BJ (cell line): ENCODE measurements around the gene HMGCR. TPM values are rescaled to one million over a fixed set of nuclear protein-coding genes. Genes with fewer than 3 reads are reported as not detected.

Source experiments
- CTCF ChIA-PET: fragments of 350-600 bp; formaldehyde crosslinking; extraction: SDS; loops from one replicate; lab custom pipeline; 2021; ENCODE audit warnings: antibody characterized with exemption, inconsistent platforms; lab: Yijun Ruan, JAX
- POLR2A ChIA-PET: fragments of 300-600 bp; sonication (Branson Sonifier 250); formaldehyde crosslinking; extraction: SDS; loops from one replicate; lab custom pipeline; 2021; ENCODE audit warnings: antibody characterized with exemption; lab: Charles Lee
- DNase-seq: peaks from one replicate; pipeline ENCODE4 v3.0.0-alpha.2; 2011; ENCODE audit warnings: low read depth
- H3K27me3 ChIP-seq: 2 replicates; pipeline ENCODE4 v1.6.0; 2011; ENCODE audit warnings: low read length; ENCODE audit not compliant: control insufficient read depth, insufficient read depth
- H3K36me3 ChIP-seq: 2 replicates; pipeline ENCODE4 v1.5.1; 2011; ENCODE audit warnings: low read length; ENCODE audit not compliant: control insufficient read depth, insufficient read depth
- H3K4me3 ChIP-seq: 2 replicates; pipeline ENCODE4 v1.5.1; 2011; ENCODE audit warnings: low read depth, mild to moderate bottlenecking, control low read depth, low read length
- CTCF ChIP-seq: IDR thresholded peaks from 2 replicates; pipeline ENCODE4 v1.5.1; 2011; ENCODE audit warnings: low read depth, mild to moderate bottlenecking, control low read depth, inconsistent platforms, low read length, moderate library complexity; ENCODE audit not compliant: insufficient read depth
- polyA plus RNA-seq: library from polyadenylated mRNA; depleted of rRNA; stranded (reverse); fragments of >200 nt; gene quantifications from 2 replicates; pipeline ENCODE4 v1.2.3, GENCODE V29; 2011

The HMGCR gene
- polyA plus RNA-seq, 1 experiment, result 8.1 TPM

GRCh38 chr5:75368391-75368790 is 31.4 kb downstream of the HMGCR start:
- CTCF ChIA-PET, result interaction anchor here (0.7 to 0.8 kb wide), 2 partner anchors 8 to 1235 kb away, joined by 3 to 4 read pairs; no protein-coding TSS in a partner anchor
- no peak for DNase-seq

GRCh38 chr5:75373862-75374261 is 36.8 kb downstream of the HMGCR start:
- CTCF ChIA-PET, result interaction anchor here (1.0 kb wide), 1 partner anchor 13 kb away, joined by 6 read pairs; no protein-coding TSS in a partner anchor
- POLR2A ChIA-PET, result no interaction called here
- TF ChIP-seq CTCF, result no peak
- no peak for DNase-seq
- Histone ChIP-seq H3K36me3 (peaks cover 4% of the 10 kb centered on the region), H3K27me3 (no peaks in the 10 kb centered on the region), H3K4me3 (no peak overlapping the region)

More at GRCh38 chr5:75368391-75368790, 31.4 kb downstream of the HMGCR start:
- no peak for TF ChIP-seq CTCF
- no peak overlapping the region for H3K4me3 ChIP-seq
- no peaks in the 10 kb centered on the region for H3K27me3 ChIP-seq
- POLR2A ChIA-PET, result interaction anchor here (0.6 kb wide), 1 partner anchor 349 kb away, joined by 3 read pairs; the partner anchor contains the start of gene POC5
- H3K36me3 ChIP-seq, result no peaks in the 10 kb centered on the region; the same call in 1 of the 2 replicates

GRCh38 chr5:75374394-75374814 is 37.4 kb downstream of the HMGCR start:
- TF ChIP-seq CTCF, result no peak
- Histone ChIP-seq H3K27me3 (no peaks in the 10 kb centered on the region), H3K36me3 (peaks cover 5% of the 10 kb centered on the region), H3K4me3 (no peak overlapping the region)
- POLR2A ChIA-PET, result no interaction called here
- no peak for DNase-seq
- CTCF ChIA-PET, result interaction anchor here (1.6 kb wide), 1 partner anchor 11 kb away, joined by 4 read pairs; no protein-coding TSS in a partner anchor

GRCh38 chr5:75375414-75375813 is 38.4 kb downstream of the HMGCR start:
- no peak for DNase-seq
- Histone ChIP-seq H3K36me3 (peaks cover 5% of the 10 kb centered on the region), H3K27me3 (no peaks in the 10 kb centered on the region), H3K4me3 (no peak overlapping the region)
- ChIA-PET CTCF (interaction anchor here (1.6 kb wide), 1 partner anchor 10 kb away, joined by 4 read pairs; no protein-coding TSS in a partner anchor), POLR2A (no interaction called here)
- no peak for TF ChIP-seq CTCF

- POLR2A ChIA-PET, result no interaction called here
- Histone ChIP-seq H3K27me3 (no peaks in the 10 kb centered on the region), H3K4me3 (no peak overlapping the region), H3K36me3 (peaks cover 5% of the 10 kb centered on the region)
- TF ChIP-seq CTCF, result no peak
- CTCF ChIA-PET, result no interaction called here
- no peak for DNase-seq
Measured at GRCh38 chr5:75380099-75380498, 43.1 kb downstream of the HMGCR start.
